Chondrocyte (in vitro differentiated cells): ENCODE results near the gene ZFHX3. TPM values are rescaled to one million over a fixed set of nuclear protein-coding genes. Genes with fewer than 3 reads are reported as not detected.
"Not testable (repeated sequence)": the region's sequence is repeated elsewhere in the genome, so short reads cannot be mapped to it uniquely, and the experiment has no call there.

Experiments
- DNase-seq: peaks from one replicate; pipeline ENCODE4 v3.0.0; 2021; ENCODE audit warnings: mixed read lengths, low spot score
- H3K27ac Mint-ChIP-seq: one replicate; pipeline ENCODE4 v1.8.0; 2021; ENCODE audit warnings: mild to moderate bottlenecking, moderate library complexity, mixed read lengths; ENCODE audit not compliant: unreplicated experiment
- H3K27me3 Mint-ChIP-seq: 2 replicates; pipeline ENCODE4 v1.8.0; 2021; ENCODE audit warnings: low read depth, mixed read lengths
- H3K36me3 Mint-ChIP-seq: 2 replicates; pipeline ENCODE4 v1.8.0; 2021; ENCODE audit warnings: low read depth, mixed read lengths
- H3K4me1 Mint-ChIP-seq: 2 replicates; pipeline ENCODE4 v1.8.0; 2021; ENCODE audit warnings: low read depth, mild to moderate bottlenecking, mixed read lengths
- H3K4me3 Mint-ChIP-seq: one replicate; pipeline ENCODE4 v1.8.0; 2021; ENCODE audit warnings: mild to moderate bottlenecking, moderate library complexity, mixed read lengths; ENCODE audit not compliant: unreplicated experiment
- H3K9me3 Mint-ChIP-seq: 2 replicates; pipeline ENCODE4 v1.8.0; 2021; ENCODE audit warnings: low read depth, mixed read lengths
- total RNA-seq: library from RNA; stranded (reverse); gene quantifications from 3 replicates; pipeline ENCODE4 v1.2.1, GENCODE V29; 2021
- TF ChIP-seq, protein P1 (sequence below): fragments of 200-600 bp; sonication (generic); IDR thresholded peaks from 2 replicates; pipeline ENCODE4 v1.5.0; 2021; ENCODE audit warnings: antibody characterized with exemption, mild to moderate bottlenecking, moderate library complexity

Gene ZFHX3
- total RNA-seq, 1 donor from 2014 or later: 86.8 TPM

- Mint-ChIP-seq H3K4me3 (no peak overlapping the region), H3K27ac (peak overlapping the region; percentile 92), H3K9me3 (peaks cover 11% of the 10 kb centered on the region), H3K4me1 (peaks cover 31% of the 10 kb centered on the region), H3K36me3 (peaks cover 3% of the 10 kb centered on the region), H3K27me3 (no peaks in the 10 kb centered on the region)
- TF ChIP-seq, protein P1, sequence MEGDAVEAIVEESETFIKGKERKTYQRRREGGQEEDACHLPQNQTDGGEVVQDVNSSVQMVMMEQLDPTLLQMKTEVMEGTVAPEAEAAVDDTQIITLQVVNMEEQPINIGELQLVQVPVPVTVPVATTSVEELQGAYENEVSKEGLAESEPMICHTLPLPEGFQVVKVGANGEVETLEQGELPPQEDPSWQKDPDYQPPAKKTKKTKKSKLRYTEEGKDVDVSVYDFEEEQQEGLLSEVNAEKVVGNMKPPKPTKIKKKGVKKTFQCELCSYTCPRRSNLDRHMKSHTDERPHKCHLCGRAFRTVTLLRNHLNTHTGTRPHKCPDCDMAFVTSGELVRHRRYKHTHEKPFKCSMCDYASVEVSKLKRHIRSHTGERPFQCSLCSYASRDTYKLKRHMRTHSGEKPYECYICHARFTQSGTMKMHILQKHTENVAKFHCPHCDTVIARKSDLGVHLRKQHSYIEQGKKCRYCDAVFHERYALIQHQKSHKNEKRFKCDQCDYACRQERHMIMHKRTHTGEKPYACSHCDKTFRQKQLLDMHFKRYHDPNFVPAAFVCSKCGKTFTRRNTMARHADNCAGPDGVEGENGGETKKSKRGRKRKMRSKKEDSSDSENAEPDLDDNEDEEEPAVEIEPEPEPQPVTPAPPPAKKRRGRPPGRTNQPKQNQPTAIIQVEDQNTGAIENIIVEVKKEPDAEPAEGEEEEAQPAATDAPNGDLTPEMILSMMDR: no peak
- no peak for DNase-seq
These were observed 35.3 kb upstream of the ZFHX3 start for GRCh38 chr16:73083271-73083670.

DNA sequence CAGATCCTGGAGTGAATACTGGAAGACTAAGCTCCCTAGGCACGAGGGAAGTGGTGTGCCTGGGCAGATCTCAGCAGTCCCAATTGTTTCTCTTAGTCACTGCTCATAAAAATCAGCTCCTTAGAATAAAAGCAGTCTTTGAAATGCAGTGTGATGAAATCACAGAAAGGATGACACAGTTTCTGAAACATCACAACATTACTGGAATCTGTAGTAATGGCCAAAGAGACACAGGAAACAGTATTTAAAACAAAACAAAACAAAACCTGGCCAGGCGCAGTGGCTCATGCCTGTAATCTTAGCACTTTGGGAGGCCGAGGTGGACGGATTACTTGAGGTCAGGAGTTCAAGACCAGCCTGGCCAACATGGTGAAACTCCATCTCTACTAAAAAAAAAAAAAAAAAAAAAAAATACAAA is 34.7 kb upstream of the ZFHX3 start:
- Mint-ChIP-seq H3K4me1 (peaks cover 29% of the 10 kb centered on the region), H3K27ac (peak overlapping the region; percentile 92), H3K9me3 (peaks cover 11% of the 10 kb centered on the region)
- not testable (repeated sequence) for H3K36me3 Mint-ChIP-seq, H3K4me3 Mint-ChIP-seq, H3K27me3 Mint-ChIP-seq, DNase-seq

DNA sequence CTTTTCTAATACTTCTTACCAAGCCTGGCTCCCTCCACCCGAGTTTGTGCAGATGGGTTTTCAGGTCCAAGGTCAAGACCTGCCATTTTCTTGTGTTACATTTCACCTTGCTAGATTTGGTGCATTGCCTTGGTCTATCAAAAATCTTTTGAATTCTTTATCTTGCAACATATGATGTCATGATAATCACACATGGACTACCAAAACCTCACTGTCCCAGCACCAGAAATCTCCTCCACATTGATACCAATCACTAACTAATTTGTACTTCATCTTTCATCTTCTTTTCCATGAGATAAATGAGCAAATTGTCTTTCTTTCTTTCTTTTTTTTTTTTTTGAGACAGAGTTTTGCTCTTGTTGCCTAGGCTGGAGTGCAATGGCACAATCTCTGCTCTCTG is 33.0 kb upstream of the ZFHX3 start:
- peaks cover 3% of the 10 kb centered on the region for H3K36me3 Mint-ChIP-seq
- peaks cover 37% of the 10 kb centered on the region for H3K4me1 Mint-ChIP-seq
- no peak overlapping the region for H3K27ac Mint-ChIP-seq
- TF ChIP-seq, protein P1: no peak
- H3K4me3 Mint-ChIP-seq: no peak overlapping the region
- peaks cover 8% of the 10 kb centered on the region for H3K9me3 Mint-ChIP-seq
- no peak for DNase-seq
- no peaks in the 10 kb centered on the region for H3K27me3 Mint-ChIP-seq

- no peak overlapping the region for H3K27ac Mint-ChIP-seq
- no peak overlapping the region for H3K4me3 Mint-ChIP-seq
- no peaks in the 10 kb centered on the region for H3K36me3 Mint-ChIP-seq
- no peak for DNase-seq
- TF ChIP-seq, protein P1: no peak
- H3K4me1 Mint-ChIP-seq: peaks cover 29% of the 10 kb centered on the region
- no peaks in the 10 kb centered on the region for H3K9me3 Mint-ChIP-seq
- H3K27me3 Mint-ChIP-seq: no peaks in the 10 kb centered on the region
These were observed 28.4 kb upstream of the ZFHX3 start for GRCh38 chr16:73076324-73076810.

DNA sequence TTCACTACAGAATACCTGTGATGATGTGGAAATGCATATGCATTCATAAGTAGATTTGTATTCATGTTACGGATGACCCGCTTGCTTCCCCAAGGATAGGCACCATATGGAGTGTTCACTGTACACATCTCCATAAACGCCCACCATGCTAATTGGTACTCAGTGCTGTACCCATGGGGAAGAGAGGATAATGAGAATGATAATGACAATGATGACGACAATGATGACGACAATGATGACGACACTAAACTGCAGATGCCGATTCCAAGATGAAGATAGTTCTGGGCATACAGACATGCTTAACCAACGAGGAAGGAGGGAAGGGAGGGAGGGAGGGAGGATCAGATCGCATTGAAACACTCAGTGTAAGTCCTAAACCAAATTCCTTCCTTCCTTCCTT is 26.5 kb upstream of the ZFHX3 start:
- TF ChIP-seq, protein P1: no peak
- Mint-ChIP-seq H3K4me1 (peaks cover 38% of the 10 kb centered on the region), H3K9me3 (no peaks in the 10 kb centered on the region), H3K27ac (no peak overlapping the region), H3K36me3 (no peaks in the 10 kb centered on the region), H3K27me3 (no peaks in the 10 kb centered on the region), H3K4me3 (no peak overlapping the region)
- DNase-seq: no peak

DNA sequence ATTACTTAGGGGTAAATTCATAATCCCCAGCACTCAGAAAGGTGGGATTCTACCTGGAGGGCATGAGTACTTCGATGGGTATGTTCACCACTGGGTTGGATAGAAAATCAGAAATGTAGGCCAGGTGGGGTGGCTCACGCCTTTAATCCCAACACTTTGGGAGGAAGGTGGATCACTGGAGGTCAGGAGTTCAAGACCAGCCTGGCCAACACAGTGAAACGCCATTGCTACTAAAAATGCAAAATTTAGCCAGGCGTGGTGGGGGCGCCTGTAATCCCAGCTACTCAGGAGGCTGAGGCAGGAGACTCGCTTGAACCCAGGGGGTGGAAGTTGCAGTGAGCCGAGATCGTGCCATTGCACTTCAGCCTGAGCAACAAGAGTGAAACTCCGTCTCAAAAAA is 24.1 kb upstream of the ZFHX3 start:
- peaks cover 62% of the 10 kb centered on the region for H3K4me1 Mint-ChIP-seq
- not testable (repeated sequence) for H3K9me3 Mint-ChIP-seq, DNase-seq, H3K27me3 Mint-ChIP-seq, H3K4me3 Mint-ChIP-seq, H3K36me3 Mint-ChIP-seq
- peak overlapping the region; percentile 100 for H3K27ac Mint-ChIP-seq
